GM21360 (cell line): ENCODE results near the gene KLHL25.
"Not testable (repeated sequence)": the region's sequence is repeated elsewhere in the genome, so short reads cannot be mapped to it uniquely, and the experiment has no call there.

ENCODE experiments used
- ATAC-seq: cut with Tn5 transposase; IDR thresholded peaks from one replicate; pipeline ENCODE4 v1.9.1; 2021; ENCODE audit warnings: mild to moderate bottlenecking, moderate library complexity; ENCODE audit not compliant: unreplicated experiment

Gene KLHL25

DNA sequence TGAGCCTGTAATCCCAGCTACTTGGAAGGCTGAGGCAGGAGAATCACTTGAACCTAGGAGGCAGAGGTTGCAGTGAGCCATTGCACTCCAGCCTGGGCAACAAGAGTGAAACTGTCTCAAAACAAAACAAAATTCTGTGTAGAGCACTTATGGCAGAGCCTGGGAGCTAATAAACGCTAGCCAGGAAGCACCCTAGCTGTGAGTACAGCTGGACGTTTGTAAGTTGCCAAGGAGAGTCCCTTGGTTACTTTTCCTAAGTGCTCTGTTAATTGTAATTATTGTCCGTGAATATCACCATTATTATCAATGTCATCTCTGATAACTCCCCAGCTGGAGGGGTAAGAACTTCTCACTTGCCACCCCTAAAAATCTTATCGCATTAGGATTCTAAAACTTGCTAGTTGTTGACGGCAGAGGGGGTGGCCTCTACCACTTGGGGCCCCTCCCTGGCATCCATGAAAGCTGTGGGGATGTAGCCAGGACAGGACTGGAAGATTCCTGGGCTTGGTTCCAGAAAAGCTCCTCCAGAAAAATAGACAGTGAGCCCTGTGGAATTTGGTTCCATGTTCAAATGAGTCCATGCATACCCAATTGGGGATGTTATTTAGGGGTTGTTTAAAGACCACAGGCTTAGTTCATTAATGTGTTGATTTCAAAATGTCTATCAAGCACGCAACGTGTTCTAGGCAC is 9.9 kb upstream of the KLHL25 start:
- ATAC-seq, result no peak

DNA sequence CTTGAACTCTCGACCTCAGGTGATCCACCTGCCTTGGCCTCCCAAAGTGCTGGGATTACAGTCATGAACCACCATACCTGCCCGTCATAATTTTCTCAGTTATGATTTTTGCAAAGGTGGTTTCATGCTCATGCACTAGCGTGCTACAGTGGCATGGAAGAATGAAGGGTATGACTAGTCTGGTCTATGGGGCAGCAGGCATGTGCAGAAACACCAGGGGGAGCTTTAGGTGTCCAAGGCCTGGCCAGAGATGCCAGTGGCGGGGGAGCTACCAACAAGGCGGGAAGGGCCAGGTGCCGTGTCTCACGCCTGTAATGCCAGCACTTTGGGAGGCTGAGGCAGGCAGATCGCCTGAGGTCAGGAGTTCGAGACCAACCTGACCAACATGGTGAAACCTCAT is 7.9 kb upstream of the KLHL25 start:
- ATAC-seq, result not testable (repeated sequence)

DNA sequence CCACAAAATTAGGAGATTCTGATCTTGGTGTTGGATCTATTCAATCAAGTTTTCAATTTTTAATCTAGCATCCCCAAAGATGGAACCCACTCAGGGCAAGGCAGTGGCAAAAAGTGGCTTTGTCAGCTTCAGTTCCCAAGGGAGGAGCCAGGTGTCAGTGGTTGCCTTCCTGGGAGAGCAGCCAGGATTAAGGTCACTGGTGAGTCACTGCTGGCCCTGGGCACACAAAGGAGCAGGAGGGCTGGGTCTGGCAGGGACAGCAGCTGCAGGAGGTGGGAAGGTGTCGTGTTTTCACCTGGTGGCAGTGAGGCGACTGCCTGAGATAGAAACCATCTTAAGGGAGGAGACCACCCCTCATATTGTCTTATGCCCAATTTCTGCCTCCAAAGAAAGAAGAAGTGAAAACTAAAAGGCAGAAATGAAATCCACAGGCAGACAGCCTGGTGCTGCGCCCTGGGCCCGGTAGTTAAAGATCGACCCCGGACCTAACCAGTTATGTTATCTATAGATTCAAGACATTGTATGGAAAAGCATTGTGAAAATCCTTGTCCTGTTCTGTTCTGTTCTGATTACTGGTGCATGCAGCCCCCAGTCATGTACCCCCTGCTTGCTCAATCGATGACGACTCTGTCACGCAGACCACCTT is 5.9 kb upstream of the KLHL25 start:
- no peak for ATAC-seq

DNA sequence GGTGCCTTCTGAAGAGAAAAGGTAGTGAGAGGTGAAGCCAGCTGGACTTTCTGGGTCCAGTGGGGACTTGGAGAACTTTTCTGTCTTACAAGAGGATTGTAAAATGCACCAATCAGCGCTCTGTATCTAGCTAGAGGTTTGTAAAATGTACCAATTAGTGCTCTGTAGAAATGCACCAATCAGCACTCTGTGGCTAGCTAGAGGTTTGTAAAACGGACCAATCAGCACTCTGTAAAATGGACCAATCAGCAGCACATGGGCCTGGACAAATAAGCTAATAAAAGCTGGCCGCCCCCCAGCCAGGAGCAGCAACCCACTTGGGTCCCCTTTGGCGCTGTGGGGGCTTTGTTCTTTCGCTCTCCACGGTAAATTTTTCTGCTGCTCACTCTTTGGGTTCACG is 1.6 kb upstream of the KLHL25 start:
- not testable (repeated sequence) for ATAC-seq

DNA sequence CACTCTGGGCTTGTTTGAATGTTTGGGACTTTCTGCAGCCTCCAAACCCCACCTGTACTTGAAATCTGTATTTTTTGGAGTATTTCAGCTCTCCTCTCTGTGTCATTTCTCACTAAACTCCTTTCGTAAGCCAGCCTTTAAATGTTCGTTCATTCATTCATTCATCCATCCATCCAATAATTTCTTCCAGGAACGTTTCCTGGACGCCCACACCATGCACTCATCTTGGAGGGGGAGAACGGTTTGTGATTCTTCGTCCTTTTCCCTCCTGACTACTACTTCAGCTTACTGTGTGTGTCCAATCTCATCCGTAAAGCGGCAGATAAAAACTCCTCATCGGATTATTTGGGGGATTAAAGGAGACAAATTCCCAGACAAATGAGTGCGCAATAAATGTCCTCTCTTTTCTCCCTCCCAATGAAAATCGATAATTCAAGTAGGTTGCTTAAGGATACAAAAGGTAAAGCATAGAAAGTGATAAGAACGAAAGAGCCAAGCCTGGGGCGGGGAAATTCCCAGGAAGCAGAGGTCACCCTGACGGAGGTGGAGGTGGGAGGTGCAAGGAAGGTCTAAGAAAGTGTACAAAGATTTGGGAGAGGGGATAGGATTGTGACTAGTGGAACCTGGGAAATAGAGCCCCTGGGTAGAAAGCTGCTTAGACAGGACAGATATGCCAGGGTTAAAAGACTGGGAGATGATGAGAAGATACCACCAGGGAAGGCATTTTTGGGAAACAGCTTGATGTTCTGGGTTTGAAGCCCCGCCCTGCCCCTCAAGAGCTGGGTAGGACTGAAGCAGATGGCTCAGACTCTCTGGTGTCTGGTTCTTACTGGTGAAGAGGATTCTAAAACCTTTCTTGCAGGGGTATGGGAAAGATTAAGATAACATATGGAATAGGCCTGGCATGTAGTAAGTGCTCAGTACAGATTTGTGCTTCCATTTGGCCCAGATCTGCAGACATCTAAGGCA is 896 bp upstream of the KLHL25 start:
- no peak for ATAC-seq

DNA sequence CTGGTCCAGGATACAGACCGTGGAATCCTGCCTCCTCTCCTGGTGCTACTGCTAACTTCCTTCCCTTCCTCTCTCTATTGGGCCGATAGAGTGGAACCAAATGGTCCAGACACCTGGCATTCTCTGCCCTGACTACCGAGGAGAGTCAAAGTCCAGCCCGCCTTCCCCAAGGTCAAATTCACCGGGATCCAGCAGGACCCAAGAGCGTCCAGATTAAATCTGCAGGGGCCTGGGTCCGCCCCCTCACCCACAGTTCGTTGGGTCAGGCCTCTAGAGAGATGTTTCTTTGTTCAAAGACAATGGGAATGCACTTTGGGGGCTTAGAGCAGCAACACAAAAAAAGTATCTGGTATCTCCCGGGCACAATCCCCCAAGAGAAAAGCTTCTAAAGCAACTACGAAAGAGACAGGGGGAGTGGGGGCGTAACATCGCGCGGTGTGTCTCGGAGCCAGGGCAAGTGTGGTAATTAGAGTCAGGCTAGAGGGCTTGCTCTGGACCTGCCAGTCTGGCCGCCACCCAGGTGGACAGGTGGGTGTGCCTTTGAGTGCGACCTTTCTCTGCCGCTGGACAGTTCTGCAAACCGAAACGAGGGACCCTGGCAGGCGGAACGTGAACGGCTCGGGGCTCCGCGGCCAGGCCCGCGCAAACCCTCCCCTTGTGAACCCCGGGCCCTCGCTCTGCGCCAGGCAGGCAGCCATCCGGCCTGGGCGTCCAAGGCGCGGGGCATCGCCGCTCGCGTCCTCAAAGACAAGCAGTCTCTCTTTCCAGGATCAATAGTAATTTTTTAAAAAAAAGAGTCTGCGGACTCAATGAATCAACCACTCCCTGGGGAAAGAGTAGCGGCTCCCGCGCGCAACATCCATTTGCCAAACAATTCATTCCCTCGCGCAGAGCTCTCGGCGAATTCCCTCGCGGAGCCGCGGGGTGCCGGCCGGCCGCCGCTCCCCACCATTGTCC is 806 bp downstream of the KLHL25 start:
- ATAC-seq, result peak; percentile 34

DNA sequence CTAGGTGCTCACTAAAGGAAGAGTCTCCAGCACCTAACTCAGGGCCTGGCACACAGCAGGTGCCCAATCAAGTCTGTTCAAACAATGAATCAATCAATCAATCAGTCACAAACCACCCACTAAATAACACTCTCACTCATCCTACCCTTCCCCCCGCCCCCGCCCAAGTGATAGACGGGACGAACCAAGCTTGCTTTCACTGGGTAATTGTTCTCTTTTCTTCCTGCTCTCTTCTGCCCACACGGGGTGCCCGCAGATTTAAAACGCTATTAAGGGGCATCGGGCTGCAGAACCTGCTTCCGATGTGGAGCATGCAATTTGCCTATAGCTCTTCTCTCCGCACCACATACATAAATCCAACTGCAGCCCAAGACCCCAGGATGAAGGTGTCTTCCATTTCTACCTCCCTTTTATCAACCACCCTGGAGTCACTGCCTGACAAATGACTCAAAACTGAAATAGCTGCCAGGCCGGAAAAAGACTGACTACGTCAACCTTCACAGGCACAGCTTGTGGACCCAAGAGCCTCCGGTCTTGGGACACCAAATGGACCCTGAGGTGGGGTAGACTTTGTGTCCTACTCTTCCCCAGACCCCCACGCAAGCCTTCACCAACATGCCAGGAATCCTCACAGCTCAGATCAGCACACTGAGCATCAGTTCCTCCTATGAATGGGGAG is 1.7 kb downstream of the KLHL25 start:
- ATAC-seq, result no peak

DNA sequence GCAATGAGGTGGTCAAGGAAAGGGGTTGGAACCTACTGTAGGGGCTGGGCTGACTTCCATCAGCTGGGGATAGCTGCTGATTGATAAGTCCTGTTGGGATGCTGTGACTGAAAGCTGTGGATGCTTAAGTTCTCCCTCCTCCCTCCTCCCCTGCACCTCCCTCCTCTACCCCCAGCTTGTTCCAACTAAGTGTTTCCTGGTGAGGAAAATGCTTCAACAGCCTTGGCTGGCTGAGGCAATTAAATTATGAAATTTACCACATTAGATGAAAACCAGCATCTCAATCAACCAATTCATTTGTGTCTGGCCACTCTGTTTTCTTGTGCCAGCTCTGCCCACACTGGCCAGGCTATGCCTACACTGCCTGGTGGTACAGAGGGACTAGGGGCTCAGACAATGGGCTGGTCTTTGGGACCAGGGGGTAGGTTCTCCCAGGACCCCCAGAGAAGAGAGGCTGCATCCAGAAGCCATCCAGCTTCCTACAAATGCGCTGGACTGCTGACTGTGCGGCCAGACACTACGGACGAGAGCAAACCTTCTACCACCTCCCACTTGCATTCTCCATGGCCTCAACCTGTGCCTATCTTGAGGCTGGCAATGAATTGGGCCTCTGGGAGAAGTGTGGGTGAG is 2.5 kb downstream of the KLHL25 start:
- ATAC-seq, result no peak

DNA sequence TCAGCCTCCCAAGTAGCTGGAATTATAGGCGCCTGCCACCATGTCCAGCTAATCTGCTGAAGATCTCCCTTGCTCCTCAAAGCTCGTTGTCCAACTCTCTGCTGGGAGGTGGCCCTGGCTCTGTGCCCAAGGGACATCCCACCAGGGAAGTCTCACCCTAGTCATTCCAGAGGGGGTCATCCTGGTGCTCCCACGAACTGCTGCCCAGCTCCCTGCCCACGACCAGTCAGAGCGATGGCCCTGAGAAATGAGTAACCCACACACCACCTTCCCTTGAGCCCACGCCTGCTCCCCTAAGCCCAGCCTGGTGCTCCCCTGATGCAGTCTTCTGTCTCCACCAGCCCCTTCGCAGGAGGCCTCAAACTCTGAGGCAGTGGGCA is 5.2 kb downstream of the KLHL25 start:
- no peak for ATAC-seq

DNA sequence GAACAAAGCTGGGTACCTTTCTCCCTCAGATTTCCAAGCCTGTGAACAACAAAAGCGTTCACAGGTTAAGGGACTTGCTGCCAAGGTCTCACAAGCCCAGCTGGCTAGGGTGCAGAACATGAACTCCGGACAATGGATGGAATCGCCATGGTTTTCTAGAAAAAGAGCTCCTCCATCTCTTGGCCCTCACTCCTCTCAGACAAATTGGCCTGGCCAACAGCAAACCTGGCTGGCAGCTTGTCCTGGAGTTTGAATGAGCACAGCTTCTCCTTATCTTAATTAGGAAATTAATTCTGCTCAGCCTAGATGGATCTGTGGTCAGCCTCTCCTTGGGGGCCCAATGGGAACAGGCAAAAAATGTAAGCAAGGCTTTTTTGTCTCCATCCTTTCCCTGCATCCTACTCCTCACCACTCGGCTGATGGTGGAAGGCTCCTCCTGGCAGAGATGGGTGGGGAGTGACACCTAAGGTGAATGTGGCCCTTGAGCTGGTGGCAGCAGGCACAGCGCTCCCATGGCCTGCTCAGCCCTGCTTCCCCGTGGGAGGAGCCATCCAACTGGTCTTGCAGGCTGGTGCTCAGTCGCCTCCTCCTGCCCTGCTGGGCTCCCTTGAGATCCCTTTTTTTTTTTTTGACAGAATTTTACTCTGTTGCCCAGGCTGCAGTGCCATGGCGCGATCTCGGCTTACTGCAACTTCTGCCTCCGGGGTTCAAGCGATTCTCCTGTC is 5.8 kb downstream of the KLHL25 start:
- ATAC-seq, result no peak

DNA sequence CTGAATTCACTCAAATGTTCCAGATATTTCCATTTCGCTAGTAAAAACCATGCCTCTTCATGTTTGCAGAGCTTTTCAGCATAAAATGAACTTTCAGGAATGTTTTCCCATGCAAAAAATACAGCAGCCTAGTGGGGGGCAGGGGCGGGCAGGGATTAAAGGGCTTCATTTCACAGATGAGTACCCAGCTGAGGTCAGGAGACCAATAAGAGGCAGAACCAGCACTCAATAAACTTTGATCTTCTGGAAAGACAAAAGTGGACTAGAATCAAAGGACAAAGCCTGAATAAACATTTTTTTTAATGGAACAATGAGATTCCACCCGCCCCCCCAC is 8.0 kb downstream of the KLHL25 start:
- ATAC-seq, result no peak

DNA sequence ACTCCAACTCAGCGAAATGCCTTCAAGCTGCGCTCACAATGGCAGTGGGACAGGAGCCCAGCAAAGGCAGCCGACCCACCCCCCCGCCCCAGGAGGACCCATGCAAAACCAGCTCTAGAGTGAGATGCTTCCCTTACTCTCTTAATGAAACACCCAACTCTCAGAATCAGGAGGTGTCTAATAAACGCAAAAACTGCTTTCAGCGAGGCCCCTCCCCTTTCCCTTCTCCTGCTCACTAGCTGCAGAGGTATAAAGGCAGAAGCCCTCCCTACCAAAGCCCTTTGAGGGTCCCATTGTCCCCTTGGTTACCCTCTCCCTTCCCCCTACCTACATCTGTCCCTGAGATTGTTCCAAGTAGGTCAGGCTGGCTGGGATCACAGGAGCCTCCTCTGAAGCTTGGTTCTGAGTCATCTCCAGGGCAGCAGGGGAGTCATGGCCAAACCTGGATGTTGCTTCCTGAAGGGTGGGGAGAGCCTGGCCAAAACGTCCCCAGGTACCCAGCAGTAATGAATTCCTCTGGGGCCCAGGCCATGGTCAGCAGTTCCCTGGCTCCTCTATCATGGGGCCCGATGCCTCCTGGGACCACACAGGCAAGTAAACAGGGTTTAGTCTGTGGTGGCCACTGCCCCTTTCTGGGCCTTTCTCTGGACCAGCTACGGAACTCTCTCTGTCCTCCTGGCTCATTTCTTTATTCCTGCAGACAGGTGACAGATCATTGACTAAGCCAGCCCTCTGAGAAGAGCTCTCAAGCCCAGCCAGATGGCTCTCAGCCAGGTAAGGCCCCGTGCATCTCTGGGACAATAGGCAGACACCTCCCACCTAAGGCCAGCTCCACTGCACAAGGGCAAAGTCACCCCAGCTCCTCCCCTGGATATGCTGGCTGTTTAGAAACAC is 8.6 kb downstream of the KLHL25 start:
- no peak for ATAC-seq

DNA sequence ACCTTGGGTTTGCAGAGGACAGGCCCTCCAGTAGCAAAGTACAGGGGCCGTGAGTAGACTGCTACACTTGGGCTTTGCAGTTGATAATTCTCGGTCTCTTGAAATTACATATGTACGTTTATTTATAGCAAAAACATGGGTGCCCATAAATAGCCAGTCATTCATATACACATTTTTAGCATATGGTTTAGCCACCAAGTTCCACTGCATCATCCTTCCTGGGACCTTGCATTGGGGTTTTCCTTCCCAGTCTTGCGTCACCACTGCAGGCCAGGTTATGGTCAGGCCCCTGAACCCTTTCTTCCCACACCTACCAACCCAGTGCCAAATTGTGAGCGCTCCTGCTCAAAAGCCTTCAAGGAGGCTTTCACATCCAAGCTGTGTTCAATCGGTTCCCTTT is 12.7 kb downstream of the KLHL25 start:
- ATAC-seq, result no peak

DNA sequence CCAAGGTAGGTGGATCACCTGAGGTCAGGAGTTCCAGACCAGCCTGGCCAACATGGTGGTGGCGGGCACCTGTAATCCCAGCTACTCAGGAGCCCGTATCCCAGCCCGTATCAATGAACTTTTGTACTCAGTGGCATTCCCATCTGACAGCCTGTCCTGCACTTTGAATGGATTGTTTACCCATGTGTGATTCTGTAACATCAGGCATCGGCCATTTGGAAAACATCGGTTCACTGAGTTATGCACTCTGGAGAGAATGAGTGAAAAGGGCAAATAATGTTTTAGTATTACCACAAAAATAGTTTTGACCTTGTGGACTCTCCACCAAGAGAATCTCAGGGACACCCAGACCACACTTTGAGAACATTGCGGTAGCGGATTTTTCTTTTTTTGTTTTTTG is 13.6 kb downstream of the KLHL25 start:
- no peak for ATAC-seq

DNA sequence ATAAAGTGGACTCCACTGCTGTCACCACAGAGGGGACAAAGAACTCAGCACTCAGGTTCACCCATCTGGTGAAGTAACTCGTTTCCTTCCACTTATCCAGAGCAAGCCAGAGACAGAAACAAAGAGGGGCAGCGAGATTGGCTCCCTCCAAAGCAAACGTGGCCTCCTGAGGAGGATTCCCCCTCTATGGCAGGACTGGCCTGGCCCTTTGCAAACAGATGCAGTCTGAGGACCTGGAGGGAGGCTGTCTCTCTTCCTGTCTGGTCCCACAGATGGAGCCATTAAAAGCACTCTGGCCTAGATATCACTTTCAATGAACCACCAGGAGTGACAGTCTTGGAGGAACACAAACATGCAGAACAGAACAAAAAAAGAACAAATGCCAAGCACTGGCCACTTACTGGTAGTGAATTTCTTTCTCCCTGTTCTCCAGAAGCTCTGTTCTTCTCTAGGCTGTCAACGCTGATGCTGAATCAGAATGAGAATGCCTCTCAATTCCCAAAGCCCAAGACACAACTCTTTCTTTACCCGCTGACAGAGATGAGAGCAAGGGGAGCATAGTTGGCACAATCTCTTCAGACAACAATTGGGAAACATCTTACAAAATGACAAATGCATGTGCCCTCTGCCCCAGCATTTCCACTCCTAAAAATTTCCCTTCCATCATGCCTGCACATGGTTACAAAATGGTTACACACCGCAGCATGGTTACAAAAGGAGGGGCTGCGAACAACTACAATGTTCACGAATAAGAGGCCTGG is 14.3 kb downstream of the KLHL25 start:
- no peak for ATAC-seq

DNA sequence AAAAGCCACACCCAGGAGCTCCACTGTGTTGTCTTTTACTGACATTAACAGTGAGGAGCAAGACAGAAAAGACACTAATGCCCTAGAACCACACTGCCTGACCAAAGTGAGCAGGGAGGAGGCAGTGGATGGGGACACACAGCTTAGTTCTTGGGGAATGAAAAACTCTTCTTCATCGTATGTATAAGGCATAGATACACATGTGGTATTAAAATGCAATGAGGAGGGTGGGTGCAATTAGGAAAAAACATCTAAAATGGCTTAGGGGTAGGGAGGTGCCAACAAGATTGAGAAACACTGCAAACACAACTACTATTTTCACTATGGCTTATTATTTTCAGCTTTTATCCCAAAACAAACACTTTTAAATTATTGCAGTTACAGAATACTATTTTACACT is 15.5 kb downstream of the KLHL25 start:
- no peak for ATAC-seq

DNA sequence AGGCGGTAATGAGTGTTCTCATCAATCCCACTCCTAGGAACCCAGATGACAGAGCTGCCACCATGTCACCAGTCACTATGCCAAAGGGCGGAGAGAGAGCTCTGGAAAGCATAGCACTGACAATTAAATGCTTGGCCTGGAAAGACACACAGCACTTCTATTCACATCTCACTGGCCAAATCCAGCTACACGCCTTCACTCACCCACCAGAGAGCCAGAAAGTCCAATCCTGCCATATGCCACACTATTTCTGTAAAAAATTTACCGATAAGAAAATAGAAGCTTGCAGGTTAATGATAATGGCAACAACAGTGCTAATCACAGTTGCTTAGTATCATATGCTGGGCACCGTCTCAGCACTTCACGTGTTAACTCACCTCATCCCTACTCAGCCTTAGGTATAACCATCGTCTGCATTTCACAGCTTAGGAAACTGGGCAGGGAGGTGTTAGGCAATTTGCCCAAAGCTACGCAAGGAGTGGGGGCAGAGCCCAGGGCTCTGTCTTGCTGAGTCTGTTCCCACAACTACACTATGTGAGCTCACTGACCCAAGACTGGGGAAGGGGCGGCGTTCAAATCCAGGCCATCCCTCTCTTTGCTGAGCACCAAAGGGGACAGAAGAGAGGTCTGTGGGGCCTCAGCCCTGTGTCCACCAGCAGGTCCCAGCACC is 16.5 kb downstream of the KLHL25 start:
- ATAC-seq, result no peak
